K562 (cell line): ENCODE data around the gene MARK3. TPM values are rescaled to one million over a fixed set of nuclear protein-coding genes. Genes with fewer than 3 reads are reported as not detected.

Source experiments
- COPS2 ChIP-seq: fragments of 450-650 bp; conservative IDR thresholded peaks from 2 replicates; pipeline ENCODE4 v1.6.1; 2016; ENCODE audit warnings: mild to moderate bottlenecking, moderate library complexity
- ETV5 ChIP-seq: sonication (generic); formaldehyde crosslinking; IDR thresholded peaks from 2 replicates; pipeline ENCODE4 v1.4.0; 2020; ENCODE audit warnings: low read depth, mild to moderate bottlenecking, missing genetic modification reagents
- FOXM1 ChIP-seq, 2 experiments: fragments of 450-650 bp in 1 of 2; sonication (generic) in 1 of 2; formaldehyde crosslinking in 1 of 2; IDR thresholded peaks; 2 replicates each; pipeline versions ENCODE4 v1.6.1 to v1.9.0; 2017 to 2022; ENCODE audit warnings: low read depth in 2 of 2, mild to moderate bottlenecking in 2 of 2, missing genetic modification reagents in 1 of 2, moderate library complexity in 1 of 2
- HCFC1 ChIP-seq: IDR thresholded peaks from 2 replicates; pipeline ENCODE4 v1.6.1; 2012; ENCODE audit warnings: low read depth, low read length, improper control_type of control experiment
- KDM4B ChIP-seq, 2 experiments: fragments of 450-650 bp in 1 of 2; sonication (generic) in 1 of 2; IDR thresholded peaks; 2 replicates each; pipeline ENCODE4 v1.6.1; 2016 to 2017; ENCODE audit warnings: borderline replicate concordance in 2 of 2, antibody characterized with exemption in 1 of 2, low read depth in 1 of 2, mild to moderate bottlenecking in 1 of 2
- KHSRP ChIP-seq: fragments of 450-650 bp; IDR thresholded peaks from 2 replicates; pipeline ENCODE4 v1.6.1; 2017
- PTRF ChIP-seq: fragments of 450-650 bp; IDR thresholded peaks from 2 replicates; pipeline ENCODE4 v1.6.1; 2016; ENCODE audit warnings: mild to moderate bottlenecking, missing genetic modification characterization, missing compliant biosample characterization
- PYGO2 ChIP-seq: fragments of 450-650 bp; IDR thresholded peaks from 2 replicates; pipeline ENCODE4 v1.6.1; 2016; ENCODE audit warnings: mild to moderate bottlenecking, missing genetic modification characterization, moderate library complexity, missing compliant biosample characterization
- RBM15 ChIP-seq: fragments of 200-400 bp; formaldehyde crosslinking; IDR thresholded peaks from 2 replicates; pipeline ENCODE4 v1.6.1; 2018; ENCODE audit warnings: mild to moderate bottlenecking, low read length, moderate library complexity; ENCODE audit not compliant: insufficient read depth
- RBM39 ChIP-seq: fragments of 200-400 bp; formaldehyde crosslinking; optimal IDR thresholded peaks from 2 replicates; pipeline ENCODE3; 2018; ENCODE audit warnings: low read depth, low read length
- STAG1 ChIP-seq: sonication (generic); formaldehyde crosslinking; IDR thresholded peaks from 2 replicates; pipeline ENCODE4 v1.5.0; 2020; ENCODE audit warnings: missing genetic modification reagents, borderline replicate concordance
- USF2 ChIP-seq: sonication (generic); formaldehyde crosslinking; IDR thresholded peaks from 2 replicates; pipeline ENCODE4 v1.5.0; 2020; ENCODE audit warnings: missing genetic modification reagents
- ZNF143 ChIP-seq: sonication (generic); formaldehyde crosslinking; IDR thresholded peaks from 2 replicates; pipeline ENCODE4 v1.9.0; 2022; ENCODE audit warnings: mild to moderate bottlenecking, missing genetic modification reagents
- ZNF79 ChIP-seq: fragments of 250-450 bp; sonication (Bioruptor Pico); IDR thresholded peaks from 2 replicates; pipeline ENCODE4 v1.4.0; 2020; ENCODE audit warnings: low read depth, mild to moderate bottlenecking, moderate library complexity
- polyA plus RNA-seq, 8 experiments: library from polyadenylated mRNA; depleted of rRNA in 4 of 8; stranded (reverse) in 5 of 8; unstranded in 3 of 8; fragments of >200 nt; fragmentation: Nextera tagmentation in 2 of 8; fragmentation: Illumina TruSeq in 1 of 8; extraction: Ambion mirVana in 2 of 8; extraction: Trizol in 1 of 8; gene quantifications; 2 replicates each; pipeline versions ENCODE4 v1.2.1 to v1.2.3, GENCODE V29; 2011 to 2014; ENCODE audit warnings: inconsistent platforms in 1 of 8, missing spikeins in 1 of 8
- total RNA-seq, 7 experiments: library from RNA; depleted of rRNA in 6 of 7; stranded (reverse); fragments of >200 nt in 6 of 7; fragmentation: Illumina TruSeq in 2 of 7; extraction: Trizol in 2 of 7; gene quantifications; 2 replicates each; pipeline versions ENCODE4 v1.2.1 to v1.2.3, GENCODE V29; 2011 to 2021; ENCODE audit warnings: low replicate concordance in 1 of 7
- TF ChIP-seq, protein P1 (sequence below), 2 experiments: fragments of 200-800 bp in 1 of 2; sonication (Bioruptor generic) in 1 of 2; sonication (generic) in 1 of 2; formaldehyde crosslinking in 1 of 2; IDR thresholded peaks in 1 of 2; conservative IDR thresholded peaks in 1 of 2; 2 replicates each; pipeline versions ENCODE4 v1.5.0 to v1.6.1; 2016 to 2020; ENCODE audit warnings: missing compliant biosample characterization in 1 of 2, missing genetic modification characterization in 1 of 2, missing genetic modification reagents in 1 of 2
- TF ChIP-seq, protein P2 (sequence below): fragments of 450-650 bp; IDR thresholded peaks from 2 replicates; pipeline ENCODE4 v1.6.1; 2016; ENCODE audit warnings: mild to moderate bottlenecking
- TF ChIP-seq, protein P3 (sequence below): fragments of 250-450 bp; sonication (Bioruptor Pico); IDR thresholded peaks from 2 replicates; pipeline ENCODE4 v1.4.0; 2020; ENCODE audit warnings: mild to moderate bottlenecking
- TF ChIP-seq, protein P4 (sequence below): fragments of 250-450 bp; sonication (Bioruptor Pico); IDR thresholded peaks from 2 replicates; pipeline ENCODE4 v1.5.0; 2021

MARK3 gene
- total and polyA plus RNA-seq, 9 of the 15 experiments (the other 6 are each of a cell fraction or from before 2014, with no cell fraction given) = 10.1 to 68.7 (median 56.3) TPM

- TF ChIP-seq, protein P1, sequence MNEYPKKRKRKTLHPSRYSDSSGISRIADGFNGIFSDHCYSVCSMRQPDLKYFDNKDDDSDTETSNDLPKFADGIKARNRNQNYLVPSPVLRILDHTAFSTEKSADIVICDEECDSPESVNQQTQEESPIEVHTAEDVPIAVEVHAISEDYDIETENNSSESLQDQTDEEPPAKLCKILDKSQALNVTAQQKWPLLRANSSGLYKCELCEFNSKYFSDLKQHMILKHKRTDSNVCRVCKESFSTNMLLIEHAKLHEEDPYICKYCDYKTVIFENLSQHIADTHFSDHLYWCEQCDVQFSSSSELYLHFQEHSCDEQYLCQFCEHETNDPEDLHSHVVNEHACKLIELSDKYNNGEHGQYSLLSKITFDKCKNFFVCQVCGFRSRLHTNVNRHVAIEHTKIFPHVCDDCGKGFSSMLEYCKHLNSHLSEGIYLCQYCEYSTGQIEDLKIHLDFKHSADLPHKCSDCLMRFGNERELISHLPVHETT (CRISPR knock-in tag; conservative IDR thresholded peaks at IDR 0.05 in 1 of 2, IDR thresholded peaks at IDR 0.05 in 1 of 2) = peak in 1 of 2 experiments; percentile 33; a peak in 2 of 4 replicates
- TF ChIP-seq RBM39 (no peak), STAG1 (CRISPR knock-in tag) (no peak), USF2 (CRISPR knock-in tag) (no peak), KHSRP (no peak), FOXM1 (IDR thresholded peaks at IDR 0.05; ENCODE audit: low read depth) (no peak), FOXM1 (CRISPR knock-in tag; IDR thresholded peaks at IDR 0.05; ENCODE audit: low read depth) (no peak), PTRF (no peak), KDM4B (IDR thresholded peaks at IDR 0.05; ENCODE audit: borderline replicate concordance in 2 of 2, low read depth in 1 of 2) (no peak; a peak in 1 of 4 replicates), RBM15 (no peak), COPS2 (no peak), ZNF143 (CRISPR knock-in tag) (no peak), PYGO2 (tag) (no peak), ETV5 (no peak), HCFC1 (peak; percentile 53), ZNF79 (no peak)
- TF ChIP-seq, protein P2, sequence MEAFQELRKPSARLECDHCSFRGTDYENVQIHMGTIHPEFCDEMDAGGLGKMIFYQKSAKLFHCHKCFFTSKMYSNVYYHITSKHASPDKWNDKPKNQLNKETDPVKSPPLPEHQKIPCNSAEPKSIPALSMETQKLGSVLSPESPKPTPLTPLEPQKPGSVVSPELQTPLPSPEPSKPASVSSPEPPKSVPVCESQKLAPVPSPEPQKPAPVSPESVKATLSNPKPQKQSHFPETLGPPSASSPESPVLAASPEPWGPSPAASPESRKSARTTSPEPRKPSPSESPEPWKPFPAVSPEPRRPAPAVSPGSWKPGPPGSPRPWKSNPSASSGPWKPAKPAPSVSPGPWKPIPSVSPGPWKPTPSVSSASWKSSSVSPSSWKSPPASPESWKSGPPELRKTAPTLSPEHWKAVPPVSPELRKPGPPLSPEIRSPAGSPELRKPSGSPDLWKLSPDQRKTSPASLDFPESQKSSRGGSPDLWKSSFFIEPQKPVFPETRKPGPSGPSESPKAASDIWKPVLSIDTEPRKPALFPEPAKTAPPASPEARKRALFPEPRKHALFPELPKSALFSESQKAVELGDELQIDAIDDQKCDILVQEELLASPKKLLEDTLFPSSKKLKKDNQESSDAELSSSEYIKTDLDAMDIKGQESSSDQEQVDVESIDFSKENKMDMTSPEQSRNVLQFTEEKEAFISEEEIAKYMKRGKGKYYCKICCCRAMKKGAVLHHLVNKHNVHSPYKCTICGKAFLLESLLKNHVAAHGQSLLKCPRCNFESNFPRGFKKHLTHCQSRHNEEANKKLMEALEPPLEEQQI = no peak
- TF ChIP-seq, protein P3, sequence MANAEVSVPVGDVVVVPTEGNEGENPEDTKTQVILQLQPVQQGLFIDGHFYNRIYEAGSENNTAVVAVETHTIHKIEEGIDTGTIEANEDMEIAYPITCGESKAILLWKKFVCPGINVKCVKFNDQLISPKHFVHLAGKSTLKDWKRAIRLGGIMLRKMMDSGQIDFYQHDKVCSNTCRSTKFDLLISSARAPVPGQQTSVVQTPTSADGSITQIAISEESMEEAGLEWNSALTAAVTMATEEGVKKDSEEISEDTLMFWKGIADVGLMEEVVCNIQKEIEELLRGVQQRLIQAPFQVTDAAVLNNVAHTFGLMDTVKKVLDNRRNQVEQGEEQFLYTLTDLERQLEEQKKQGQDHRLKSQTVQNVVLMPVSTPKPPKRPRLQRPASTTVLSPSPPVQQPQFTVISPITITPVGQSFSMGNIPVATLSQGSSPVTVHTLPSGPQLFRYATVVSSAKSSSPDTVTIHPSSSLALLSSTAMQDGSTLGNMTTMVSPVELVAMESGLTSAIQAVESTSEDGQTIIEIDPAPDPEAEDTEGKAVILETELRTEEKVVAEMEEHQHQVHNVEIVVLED (CRISPR knock-in tag) = no peak
- TF ChIP-seq, protein P4, sequence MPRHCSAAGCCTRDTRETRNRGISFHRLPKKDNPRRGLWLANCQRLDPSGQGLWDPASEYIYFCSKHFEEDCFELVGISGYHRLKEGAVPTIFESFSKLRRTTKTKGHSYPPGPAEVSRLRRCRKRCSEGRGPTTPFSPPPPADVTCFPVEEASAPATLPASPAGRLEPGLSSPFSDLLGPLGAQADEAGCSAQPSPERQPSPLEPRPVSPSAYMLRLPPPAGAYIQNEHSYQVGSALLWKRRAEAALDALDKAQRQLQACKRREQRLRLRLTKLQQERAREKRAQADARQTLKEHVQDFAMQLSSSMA (CRISPR knock-in tag) = no peak
Observed at GRCh38 chr14:103385152-103385928, at the start of gene MARK3 (continued).
